Measurements from ENCODE around the gene KLHL36. TPM values are rescaled to one million over a fixed set of nuclear protein-coding genes. Genes with fewer than 3 reads are reported as not detected.
A peak's percentile ranks its signal among the peaks of the same experiment; 100 is the strongest.
"Not testable (repeated sequence)": the region's sequence is repeated elsewhere in the genome, so short reads cannot be mapped to it uniquely, and the experiment has no call there.

KLHL36 gene
- total RNA-seq, 2 donors from 2014 or later: 36.2 to 44.1 TPM

GRCh38 chr16:84617041-84617790 lies 31.1 kb upstream of the KLHL36 start:
- no peaks in the 10 kb centered on the region for H3K36me3 ChIP-seq
- DNase-seq (ENCODE audit: low spot score): no peak

GRCh38 chr16:84617791-84618580 lies 30.3 kb upstream of the KLHL36 start, which contains the start of gene COTL1:
TSS of gene COTL1 (minus strand) at chr16:84618078. CDS start at chr16:84617914, 164 bp downstream.
- Histone ChIP-seq H3K27ac (peak within 1 kb of the TSS; percentile 61 to 62), H3K27me3 (no peaks in the 10 kb centered on the region), H3K4me1 (peaks cover 0 to 28% of the 10 kb centered on the region in 2 donors), H3K9me3 (no peaks in the 10 kb centered on the region), H3K36me3 (no peaks in the 10 kb centered on the region), H3K4me3 (peak within 1 kb of the TSS; percentile 52 to 76)
- DNase-seq (ENCODE audit: low spot score): peak; percentile 98
- no peak for TF ChIP-seq CTCF (IDR thresholded peaks at IDR 0.05)

More at GRCh38 chr16:84617041-84617790, 31.1 kb upstream of the KLHL36 start:
- H3K27me3 ChIP-seq: no peaks in the 10 kb centered on the region
- H3K27ac ChIP-seq: peak overlapping the region; percentile 39 to 62
- peak overlapping the region; percentile 52 to 76 for H3K4me3 ChIP-seq
- TF ChIP-seq CTCF (IDR thresholded peaks at IDR 0.05): no peak
- no peaks in the 10 kb centered on the region for H3K9me3 ChIP-seq
- peaks cover 0 to 28% of the 10 kb centered on the region in 2 donors for H3K4me1 ChIP-seq

GRCh38 chr16:84618581-84619460 lies 29.5 kb upstream of the KLHL36 start:
- peak; percentile 72 for DNase-seq (ENCODE audit: low spot score)
- H3K4me3 ChIP-seq: peak overlapping the region in 1 of 2 donors; percentile 76
- H3K9me3 ChIP-seq: no peaks in the 10 kb centered on the region
- H3K27me3 ChIP-seq: no peaks in the 10 kb centered on the region
- H3K36me3 ChIP-seq: no peaks in the 10 kb centered on the region
- H3K4me1 ChIP-seq: peaks cover 0 to 28% of the 10 kb centered on the region in 2 donors
- TF ChIP-seq CTCF (IDR thresholded peaks at IDR 0.05): no peak
- peak overlapping the region in 1 of 2 donors; percentile 61 for H3K27ac ChIP-seq

GRCh38 chr16:84620913-84621312 lies 27.4 kb upstream of the KLHL36 start:
- peaks cover 0 to 23% of the 10 kb centered on the region in 2 donors for H3K4me1 ChIP-seq
- not testable (repeated sequence) for H3K27me3 ChIP-seq; H3K4me3 ChIP-seq; H3K36me3 ChIP-seq; H3K27ac ChIP-seq; H3K9me3 ChIP-seq; DNase-seq (ENCODE audit: low spot score)

GRCh38 chr16:84625556-84625955 lies 22.8 kb upstream of the KLHL36 start:
- no peaks in the 10 kb centered on the region for H3K27me3 ChIP-seq
- no peak for DNase-seq (ENCODE audit: low spot score)
- no peaks in the 10 kb centered on the region for H3K36me3 ChIP-seq
- no peak overlapping the region for H3K4me3 ChIP-seq
- no peaks in the 10 kb centered on the region for H3K9me3 ChIP-seq
- H3K27ac ChIP-seq: no peak overlapping the region
- no peak for TF ChIP-seq CTCF (IDR thresholded peaks at IDR 0.05)
- no peaks in the 10 kb centered on the region for H3K4me1 ChIP-seq

Measured in right atrium auricular region (tissue), 2 donors.